HG03280 (cell line): Measurements from ENCODE around the gene DIS3L.
"Not testable (repeated sequence)": the region's sequence is repeated elsewhere in the genome, so short reads cannot be mapped to it uniquely, and the experiment has no call there.

Source experiments
- ATAC-seq: cut with Tn5 transposase; IDR thresholded peaks from one replicate; pipeline ENCODE4 v1.9.1; 2021; ENCODE audit warnings: mild to moderate bottlenecking, moderate library complexity; ENCODE audit not compliant: unreplicated experiment

The DIS3L gene

DNA sequence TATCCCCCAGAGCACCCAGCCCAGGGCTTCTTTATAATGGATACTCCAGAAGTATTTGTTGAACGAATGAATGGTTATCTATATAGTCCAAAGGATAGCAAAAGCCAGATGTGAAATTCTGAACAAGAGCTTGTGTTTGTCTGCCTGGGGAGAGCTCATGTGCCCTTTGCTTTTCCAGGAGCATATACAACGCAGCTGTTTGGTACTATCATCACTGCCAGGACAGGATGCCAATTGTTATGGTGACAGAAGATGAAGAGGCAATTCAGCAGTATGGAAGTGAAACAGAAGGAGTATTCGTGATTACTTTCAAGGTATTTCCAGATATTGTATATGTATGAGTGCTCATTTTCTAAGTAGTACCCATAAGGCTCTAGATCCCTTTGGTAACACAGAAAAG is 15.2 kb downstream of the DIS3L start:
- no peak for ATAC-seq

DNA sequence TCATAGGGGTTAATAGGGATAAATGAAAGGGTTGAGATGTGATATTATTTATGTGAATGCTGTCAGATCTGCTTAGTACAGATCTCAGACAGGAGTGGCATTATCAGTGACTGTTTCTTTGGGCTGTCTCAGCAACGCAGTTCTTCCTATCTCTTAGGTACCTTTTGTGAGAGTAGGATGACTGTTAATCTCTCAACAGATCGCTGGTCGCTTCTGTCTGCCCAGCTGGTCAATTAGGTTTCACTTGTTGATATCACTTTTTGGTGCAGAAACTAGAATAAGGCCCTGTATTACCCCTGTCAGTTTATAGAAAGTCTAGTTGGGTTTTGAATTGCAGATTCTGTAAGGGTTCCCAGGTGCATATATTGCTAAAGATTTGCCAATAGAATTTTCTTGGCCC is 16.5 kb downstream of the DIS3L start:
- ATAC-seq, result no peak

DNA sequence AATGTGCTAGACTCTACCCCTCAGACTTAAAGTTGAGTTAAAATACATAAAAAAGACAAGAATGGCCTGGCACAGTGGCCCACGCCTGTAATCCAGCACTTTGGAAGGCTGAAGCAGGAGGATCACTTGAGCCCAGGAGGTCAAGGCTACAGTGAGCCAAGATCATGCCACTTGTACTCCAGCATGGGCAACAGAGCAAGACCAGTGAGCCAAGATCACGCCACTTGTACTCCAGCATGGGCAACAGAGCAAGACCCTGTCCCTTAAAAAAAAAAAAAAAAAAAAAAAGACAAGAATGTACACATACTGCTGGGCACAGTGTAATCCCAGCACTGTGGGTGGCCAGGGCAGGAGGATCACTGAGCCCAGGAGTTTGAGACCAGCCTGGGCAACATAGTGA is 17.4 kb downstream of the DIS3L start:
- no peak for ATAC-seq

DNA sequence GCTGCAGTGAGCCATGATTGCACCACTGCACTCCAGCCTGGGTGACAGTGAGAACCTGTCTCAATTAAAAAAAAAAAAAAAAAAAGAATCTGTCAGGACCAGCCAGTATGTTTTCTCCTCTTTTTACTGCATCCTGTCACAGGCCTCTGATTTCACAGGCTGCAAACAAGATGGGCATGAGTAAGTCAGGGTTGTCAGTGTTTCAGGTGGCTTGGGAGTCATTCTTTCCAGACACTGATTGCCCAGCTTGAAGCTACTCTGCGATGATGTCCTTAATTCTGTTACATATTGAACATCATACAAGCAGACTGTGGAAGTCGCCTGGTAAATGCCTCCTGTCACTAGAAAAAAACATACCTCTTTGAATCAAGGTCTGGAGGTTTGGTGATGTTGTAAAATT is 18.8 kb downstream of the DIS3L start:
- no peak for ATAC-seq

DNA sequence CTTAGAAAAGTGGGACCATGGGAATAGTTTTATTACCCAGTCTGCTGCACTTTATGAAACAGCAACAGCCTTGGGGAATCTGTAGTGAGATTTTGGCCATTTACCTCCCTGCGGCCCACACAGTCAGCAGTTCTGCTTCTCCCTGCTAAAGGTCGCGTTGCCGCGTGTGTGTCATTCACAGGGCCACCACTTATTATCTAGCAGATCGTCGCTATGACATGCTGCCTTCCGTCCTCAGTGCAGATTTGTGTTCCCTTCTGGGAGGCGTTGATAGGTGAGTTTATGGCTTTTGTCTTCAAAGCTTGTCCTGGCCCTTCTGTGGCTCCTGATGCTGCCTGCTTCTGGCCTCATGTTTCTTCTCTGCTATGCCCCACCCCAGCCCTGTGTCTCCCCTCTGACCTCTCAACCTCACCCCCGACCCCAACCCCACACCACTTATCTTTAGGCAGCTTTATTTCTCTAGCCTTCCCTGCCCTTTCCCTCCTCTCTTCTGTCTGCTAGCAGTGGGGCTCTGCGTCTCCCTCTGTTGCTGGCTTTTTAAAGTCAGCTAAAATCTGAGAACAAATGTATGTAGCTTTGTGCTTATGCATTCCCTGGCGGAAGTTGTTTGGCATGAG is 30.1 kb downstream of the DIS3L start:
- ATAC-seq, result no peak

DNA sequence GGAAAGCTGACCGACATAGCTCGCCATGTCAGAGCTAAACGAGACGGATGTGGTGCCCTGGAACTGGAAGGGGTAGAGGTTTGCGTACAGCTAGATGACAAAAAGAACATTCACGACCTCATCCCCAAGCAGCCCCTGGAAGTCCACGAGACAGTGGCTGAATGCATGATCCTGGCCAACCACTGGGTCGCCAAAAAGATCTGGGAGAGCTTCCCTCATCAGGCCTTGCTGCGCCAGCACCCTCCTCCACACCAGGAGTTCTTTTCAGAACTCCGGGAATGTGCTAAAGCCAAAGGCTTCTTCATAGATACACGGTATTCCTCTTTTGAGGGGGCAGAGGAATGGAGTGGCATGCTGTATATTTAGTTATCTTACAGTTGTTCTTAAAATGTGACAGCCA is 32.7 kb downstream of the DIS3L start:
- ATAC-seq, result no peak

DNA sequence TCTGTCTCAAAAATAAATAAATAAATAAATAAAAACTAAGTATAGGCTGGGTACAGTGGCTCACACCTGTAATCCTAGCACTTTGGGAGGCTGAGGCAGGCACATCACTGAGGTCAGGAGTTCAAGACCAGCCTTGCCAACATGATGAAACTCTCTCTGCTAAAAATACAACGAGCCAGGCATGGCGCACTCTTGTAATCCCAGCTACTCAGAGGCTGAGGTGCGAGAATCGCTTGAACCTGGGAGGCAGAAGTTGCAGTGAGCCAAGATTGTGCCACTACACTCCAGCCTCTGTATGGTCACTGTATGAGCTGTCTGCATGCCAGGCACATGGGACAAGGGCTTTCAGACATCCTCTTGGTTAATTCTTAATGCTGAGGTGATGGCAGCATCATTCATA is 34.4 kb downstream of the DIS3L start:
- no peak for ATAC-seq

DNA sequence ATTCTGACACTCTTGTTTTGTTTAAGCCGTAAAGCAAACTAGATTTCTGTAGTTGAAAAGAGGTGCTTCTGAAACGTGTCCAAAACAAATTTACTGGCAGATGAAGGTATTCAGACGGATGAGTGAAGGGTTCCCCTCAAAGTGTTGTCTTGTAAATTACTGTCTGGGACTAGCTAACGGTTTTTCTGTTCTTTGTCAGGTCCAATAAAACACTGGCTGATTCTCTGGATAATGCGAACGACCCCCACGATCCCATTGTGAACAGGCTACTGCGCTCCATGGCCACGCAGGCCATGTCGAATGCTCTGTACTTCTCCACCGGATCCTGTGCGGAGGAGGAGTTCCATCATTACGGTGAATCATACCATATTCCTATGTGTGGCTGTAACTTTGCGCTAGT is 35.4 kb downstream of the DIS3L start:
- ATAC-seq, result no peak

DNA sequence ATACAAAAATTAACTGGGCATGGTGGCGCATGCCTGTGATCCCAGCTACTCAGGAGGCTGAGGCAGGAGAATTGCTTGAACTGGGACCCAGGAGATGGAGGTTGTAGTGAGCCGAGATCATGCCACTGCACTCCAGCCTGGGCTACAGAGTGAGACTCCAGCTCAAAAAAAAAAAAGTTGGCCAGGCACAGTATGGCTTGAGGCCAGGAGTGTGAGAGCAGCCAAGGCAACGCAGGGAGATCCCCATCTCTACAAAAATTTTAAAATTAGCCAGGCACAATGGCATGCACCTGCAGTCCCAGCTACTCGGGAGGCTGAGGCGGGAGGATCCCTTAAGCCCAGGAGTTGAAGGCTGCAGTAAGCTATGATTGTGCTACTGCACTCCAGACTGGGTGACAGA is 55.2 kb downstream of the DIS3L start:
- not testable (repeated sequence) for ATAC-seq

DNA sequence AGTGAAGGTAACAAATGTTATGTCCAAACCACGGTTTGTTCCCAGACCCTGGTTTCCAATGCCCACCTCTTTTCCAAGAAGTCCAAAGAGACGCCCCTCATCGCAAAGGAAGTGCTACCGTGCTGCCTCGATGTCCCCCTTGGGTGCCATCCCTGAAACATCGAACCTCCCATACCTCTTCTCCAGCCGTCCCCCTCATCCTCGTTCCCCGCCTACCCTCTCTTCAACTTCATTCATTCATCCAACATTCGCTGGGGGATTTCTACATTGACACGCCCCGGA is 62.6 kb downstream of the DIS3L start:
- no peak for ATAC-seq

DNA sequence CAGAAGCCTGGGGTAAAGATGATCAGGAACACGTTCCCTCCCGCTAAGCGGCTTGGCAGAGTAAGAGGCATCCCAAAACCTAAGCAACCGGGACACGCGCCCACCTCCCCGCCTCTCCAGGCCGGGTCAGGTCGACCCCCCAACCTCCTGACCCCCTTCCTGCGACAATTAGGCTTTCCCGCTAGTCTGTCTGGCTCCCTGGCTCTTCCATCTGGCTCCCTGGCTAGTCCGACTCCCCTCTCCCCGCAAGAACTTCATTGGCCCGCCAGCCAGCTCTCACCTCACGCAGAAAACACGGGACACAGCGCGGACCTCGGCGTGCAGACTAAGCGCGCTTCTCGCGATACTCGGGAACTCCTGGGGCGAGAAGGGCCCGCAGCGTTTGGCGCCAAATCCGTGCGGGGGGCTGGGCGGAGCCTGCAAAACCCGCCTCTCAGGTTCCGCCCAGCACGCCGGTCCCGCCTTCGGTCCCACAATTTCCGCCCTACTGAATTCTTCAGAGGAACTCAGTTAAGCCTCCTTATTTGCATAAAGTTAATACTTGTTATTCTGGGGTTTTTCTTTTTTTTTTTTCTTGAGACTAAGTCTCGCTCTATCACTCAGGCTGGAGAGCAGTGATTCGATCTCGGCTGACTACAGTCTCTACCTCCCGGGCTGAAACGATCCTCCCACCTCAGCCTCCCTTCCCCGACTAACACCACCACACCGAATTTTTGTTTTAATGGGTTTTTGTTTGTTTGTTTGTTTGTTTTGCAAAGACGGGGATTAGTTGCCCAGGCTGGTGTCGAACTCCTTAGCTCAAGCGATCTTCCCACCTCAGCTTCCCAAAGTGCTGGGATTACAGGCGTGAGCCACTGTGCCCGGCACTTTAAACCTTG is 63.2 kb downstream of the DIS3L start, which contains the start of gene TIPIN:
Gene TIPIN (minus strand): TSS at position 327 of the 878 bp plus-strand sequence. CDS start 3,738 bp downstream, outside the sequence.
- ATAC-seq, result peak; percentile 93

DNA sequence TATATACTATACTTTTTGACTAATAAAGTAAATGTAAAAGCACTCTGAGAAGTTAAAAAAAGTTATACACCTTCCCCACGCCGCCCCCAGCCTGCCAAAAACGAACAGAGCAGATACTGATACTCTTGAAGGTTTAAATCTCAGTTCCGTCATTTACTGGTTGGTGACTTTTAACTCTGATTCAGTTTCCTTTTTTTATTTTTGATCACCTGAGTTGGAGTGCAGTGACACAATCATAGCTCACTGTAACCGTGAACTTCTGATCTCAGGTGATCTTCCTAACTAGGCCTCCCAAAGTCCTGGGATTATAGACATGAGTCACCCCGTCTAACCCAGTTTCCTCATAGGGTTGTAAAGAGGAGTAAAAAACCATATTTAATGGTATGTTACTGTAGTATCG is 66.4 kb downstream of the DIS3L start:
- ATAC-seq, result no peak

DNA sequence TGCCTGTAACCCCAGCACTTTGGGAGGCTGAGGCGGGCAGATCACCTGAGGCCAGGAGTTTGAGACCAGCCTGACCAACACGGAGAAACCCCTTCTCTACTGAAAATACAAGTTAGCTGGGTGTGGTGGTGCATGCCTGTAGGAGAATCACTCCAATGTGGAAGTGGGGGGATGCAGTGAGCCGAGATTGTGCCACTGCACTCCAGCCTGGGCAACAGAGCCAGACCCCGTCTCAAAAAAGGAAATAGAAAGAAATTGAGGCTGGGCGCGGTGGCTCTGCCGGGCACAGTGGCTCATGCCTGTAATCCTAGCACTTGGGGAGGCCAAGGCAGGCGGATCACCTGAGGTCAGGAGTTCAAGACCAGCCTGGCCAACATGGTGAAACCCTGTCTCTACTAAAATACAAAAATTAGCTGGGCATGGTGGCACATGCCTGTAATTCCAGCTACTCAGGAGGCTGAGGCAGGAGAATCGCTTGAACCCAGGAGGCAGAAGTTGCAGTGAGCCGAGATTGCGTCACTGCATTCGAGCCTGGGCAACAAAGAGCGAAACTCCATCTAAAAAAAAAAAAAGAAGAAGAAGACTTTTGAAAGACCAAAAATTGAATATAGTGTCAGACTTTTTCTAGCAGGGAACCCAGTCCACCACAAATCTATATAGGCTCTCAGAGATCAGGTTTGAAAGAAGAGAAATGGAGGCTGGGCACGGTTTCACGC is 68.5 kb downstream of the DIS3L start:
- ATAC-seq, result not testable (repeated sequence)

DNA sequence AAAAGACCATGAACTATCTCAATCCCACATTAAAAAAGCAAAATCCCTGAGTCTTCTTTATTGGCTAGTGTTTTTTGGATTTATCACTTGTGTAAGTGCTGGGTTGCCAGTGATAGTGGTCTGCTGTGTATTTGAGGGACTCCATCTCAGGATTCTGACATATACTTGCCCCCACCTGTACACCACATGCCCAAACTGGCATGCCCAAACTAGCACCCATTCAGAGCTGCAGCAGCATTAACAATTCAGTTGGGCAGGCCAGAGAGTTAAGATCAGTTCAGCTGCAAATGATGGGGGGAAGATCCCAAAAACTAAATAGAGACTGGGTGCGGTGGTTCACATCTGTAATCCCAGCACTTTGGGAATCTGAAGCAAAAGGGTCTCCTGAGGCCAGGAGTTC is 69.4 kb downstream of the DIS3L start:
- no peak for ATAC-seq

DNA sequence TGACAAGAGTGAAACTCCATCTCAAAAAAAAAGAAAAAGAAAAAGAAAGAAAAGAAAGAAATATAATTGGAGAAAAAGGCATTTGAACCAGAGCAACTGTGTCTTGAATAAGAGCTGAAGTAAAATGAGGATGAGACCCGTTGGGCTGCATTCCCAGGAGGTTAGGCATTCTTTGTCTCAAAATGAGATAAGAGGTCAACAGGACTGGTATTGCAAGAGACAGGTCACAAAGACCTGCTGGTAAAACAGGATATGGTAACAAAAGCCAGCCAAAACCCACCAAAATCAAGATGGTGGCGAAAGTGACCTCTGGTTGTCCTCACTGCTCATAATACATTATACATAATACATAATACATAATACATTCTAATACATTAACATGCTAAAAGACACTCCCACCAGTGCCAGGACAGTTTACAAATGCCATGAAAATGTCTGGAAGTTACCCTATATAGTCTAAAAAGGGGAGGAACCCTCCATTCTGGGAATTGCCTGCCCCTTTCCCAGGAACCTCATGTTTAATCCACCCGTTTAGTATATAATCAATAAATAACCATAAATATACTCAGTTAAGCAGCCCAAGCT is 71.7 kb downstream of the DIS3L start:
- ATAC-seq, result no peak

DNA sequence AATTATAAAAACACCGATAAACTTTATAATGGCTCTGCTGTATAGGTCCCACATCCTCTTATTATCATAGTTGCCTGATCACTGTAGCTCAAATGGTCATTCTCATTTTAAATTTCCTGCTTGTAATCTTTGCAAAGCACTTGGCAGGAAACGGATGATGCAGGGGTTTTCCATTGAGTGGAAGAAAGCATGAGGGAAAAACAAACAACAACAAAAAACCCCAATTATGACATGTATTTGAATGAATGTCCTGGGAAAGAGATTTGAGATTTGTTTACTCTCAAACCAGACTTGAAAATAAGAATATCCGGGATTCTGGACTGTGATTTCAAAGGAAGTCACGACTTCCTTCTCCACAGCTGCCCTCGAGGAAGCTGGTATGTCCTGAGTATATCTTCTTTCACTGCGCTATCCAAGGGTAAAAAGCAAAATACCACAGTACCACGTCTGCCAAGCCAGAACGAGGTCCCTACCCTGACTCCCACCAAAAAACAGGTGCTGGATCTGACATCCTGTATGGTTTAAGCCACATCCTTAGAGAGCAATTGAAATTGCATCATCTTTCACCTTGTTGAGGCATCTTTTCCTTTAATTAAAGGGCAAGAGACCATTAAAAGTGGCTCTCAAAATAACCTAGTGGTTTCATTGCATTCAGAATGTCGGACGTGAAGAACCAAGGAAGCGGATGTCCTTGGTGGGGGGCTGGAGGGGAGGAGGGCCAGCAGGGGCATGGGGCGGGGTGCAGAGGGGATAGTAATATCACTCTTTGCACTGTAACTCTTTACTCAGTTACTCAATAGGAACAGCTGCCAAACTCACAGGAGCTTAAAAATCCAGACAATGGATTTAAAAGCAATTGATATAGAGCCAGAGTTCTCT is 76.6 kb downstream of the DIS3L start:
- ATAC-seq, result no peak

DNA sequence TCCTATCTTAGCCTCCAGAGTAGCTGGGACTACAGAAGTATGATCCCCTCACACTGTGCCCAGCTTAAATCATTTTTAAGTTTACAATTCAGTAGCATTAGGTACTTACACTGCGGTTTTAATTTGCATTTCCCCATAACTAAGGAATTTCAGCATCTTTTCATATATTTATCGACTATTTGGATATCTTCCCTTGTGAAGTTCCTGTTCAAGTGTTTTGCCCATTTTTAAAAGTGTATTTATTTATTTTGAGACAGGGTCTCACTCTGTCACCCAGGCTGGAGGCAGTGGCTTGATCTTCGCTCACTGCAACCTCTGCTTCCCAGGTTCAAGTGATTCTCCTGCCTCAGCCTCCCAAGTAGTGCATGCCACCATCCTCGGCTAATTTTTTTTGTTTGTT is 80.8 kb downstream of the DIS3L start:
- no peak for ATAC-seq

DNA sequence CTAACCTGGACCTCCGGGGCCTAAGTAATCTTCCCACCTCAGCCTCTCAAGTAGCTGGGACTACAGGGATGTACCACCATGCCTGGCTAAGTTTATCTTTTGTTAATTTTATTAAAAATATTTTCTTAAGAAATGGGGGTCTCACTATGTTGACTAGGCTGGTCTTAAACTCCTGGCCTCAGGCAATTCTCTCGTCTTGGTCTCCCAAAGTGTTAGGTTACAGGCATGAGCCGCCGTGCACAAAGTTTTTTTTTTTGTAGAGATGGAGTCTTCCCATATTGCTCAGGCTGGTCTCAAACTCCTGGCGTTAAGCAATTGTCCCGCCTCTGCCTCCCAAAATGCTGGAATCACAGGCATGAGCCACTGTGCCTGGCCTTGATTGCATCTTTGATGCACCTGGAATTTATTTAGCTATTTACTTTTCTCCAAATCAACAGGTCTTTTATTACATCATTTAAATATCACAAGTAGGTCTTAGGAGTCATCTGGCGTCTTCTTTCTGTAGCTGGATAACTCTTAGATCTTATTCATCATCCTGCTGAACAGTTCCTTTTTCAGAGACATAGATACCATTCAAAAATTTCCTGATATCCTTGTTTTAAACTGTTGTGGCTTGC is 85.6 kb downstream of the DIS3L start:
- no peak for ATAC-seq

DNA sequence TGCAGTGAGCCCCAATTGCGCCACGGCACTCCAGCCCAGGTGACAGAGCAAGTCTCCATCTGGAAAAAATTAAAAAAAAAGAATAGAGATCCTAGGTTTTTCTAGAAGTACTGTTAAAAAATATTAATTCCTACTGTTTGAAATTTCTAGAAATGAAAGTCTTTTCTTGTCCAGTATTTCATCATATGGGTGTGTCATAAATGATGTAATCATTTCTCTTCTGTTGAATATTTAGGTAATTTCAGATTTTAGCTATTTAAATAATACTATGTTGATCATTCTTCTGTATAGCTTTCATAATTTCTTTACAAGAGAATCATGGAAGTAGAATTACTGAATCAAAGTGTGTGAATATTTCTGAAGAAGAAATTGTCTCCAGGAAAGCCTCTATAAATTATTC is 88.0 kb downstream of the DIS3L start:
- not testable (repeated sequence) for ATAC-seq
